Measurements from ENCODE around the gene CRYGN. TPM values are rescaled to one million over a fixed set of nuclear protein-coding genes. Genes with fewer than 3 reads are reported as not detected.

Gene CRYGN
- total RNA-seq, 1 donor from 2014 or later, result not detected

- DNase-seq (ENCODE audit: low spot score), result peak; percentile 84
These were observed 20.0 kb upstream of the CRYGN start for GRCh38 chr7:151459726-151460473.

- no peak for DNase-seq (ENCODE audit: low spot score)
These were observed 17.6 kb upstream of the CRYGN start for GRCh38 chr7:151457534-151457933.

- DNase-seq (ENCODE audit: low spot score), result no peak
These were observed 16.8 kb upstream of the CRYGN start for GRCh38 chr7:151456782-151457181.

DNA sequence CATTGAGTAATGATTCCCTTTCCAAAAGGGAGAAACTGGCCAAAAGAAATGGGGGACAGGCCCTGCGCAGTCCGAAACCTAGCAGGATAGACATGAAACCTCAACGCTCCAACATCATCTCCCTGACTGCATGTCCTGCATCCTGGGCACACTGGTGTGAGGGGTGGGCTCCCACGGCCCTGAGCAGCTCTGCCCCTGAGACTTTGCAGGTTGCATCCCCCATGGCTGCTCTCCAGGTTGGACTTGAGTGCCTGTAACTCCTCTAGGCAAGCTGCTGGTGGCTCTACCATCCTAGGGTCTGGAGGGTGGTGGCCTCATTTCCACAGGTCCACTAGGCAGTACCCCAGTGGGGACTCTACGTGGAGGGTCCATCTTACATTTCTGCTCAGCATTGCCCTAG, 16.3 kb upstream of the CRYGN start:
- DNase-seq (ENCODE audit: low spot score), result no peak

DNA sequence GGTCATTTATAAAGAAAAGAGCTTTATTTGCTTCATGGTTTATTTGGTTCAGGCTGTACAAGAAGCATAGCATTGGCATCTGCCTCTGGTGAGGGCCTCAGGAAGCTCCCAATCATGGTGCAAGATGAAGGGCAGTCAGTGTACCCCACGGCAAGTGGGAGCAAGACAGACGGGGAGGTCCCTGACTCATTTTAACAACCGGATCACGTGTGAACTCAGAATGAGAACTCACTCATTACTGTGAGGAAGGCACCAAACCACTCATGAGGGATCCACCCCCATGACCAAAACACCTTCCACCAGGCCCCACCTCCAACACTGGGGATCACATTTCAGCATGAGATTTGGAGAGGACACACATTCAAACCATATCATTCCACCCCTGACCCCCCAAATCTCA, 15.7 kb upstream of the CRYGN start:
- no peak for DNase-seq (ENCODE audit: low spot score)

DNA sequence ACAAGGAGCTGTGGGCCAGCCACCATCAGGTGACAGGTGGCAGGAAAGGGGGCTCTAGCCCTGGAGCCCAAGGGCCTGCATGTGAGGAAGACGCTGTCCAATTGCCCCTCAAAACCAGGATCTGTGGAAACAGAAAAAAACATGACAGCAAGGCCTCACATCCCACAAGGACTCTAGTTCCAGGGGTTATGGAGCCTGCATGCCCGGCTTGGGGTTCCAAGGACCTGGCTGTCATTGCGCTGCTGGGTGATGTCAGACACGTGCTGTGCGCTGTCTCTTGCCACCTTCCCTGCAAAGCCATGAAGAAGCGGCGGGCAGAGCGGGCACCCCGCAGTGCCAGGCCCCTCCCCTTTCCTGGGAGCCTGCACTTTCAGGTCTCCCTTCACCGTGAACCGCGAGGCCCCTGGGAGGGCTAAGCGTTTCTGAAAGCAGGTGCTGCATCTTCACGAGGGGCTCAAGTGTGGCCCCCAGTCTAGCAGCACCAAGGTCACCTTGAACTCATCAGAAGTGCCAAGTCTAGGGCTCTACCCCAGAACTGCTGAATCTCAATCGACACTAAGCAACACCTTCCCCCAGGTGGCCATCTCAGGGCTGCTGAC, 15.1 kb upstream of the CRYGN start:
- no peak for DNase-seq (ENCODE audit: low spot score)

GRCh38 chr7:151454305-151454704, 14.4 kb upstream of the CRYGN start:
- no peak for DNase-seq (ENCODE audit: low spot score)

GRCh38 chr7:151453326-151453791, 13.4 kb upstream of the CRYGN start:
- peak; percentile 36 for DNase-seq (ENCODE audit: low spot score)

GRCh38 chr7:151452680-151453325, 12.9 kb upstream of the CRYGN start:
- peak; percentile 28 for DNase-seq (ENCODE audit: low spot score)

DNA sequence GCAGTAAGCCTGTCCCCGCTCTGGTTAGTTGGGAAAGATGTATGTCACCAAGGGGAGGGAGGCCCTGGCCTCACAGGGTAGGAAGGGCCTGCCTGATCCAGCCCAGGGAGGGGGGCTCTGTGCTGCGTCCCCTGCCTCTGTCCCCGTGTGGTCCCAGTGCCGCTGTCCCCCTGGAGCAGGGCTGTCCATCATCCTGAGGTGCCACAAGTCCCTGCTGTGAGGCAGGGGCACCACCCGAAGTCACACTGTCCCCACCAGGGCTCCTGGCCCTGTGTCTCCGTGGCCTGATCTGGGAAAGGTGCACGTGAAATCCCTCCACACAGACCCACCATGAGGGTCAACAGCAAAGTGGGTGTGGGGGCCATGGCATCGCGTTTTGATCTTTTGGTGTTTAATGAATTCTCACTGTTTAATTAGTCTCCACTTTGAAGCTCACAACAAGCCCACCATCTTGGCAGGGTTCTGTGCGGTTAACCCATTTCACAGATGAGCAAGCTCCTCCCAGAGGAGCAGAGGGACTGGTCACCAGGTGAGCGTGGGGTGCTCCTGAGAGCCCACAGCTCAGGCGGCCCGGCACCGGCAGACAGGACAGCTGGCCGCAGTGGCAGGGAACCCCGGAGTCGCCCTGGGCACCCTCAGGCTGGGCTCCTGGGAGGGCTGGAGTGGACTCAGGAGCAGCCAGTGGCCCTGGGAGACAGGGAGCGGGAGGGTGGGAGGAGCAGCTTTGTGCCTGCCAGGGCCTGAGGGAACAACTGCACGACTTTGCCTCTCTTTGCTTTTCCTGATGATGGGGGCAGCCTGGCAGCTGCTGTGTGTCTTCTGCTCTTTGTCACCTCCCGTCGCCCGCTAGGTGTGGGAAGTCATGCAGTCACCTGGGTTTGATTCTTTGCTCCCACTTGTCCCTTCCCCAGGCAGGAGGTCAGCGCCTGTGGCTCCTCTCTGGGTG, 12.0 kb upstream of the CRYGN start:
- peak; percentile 28 for DNase-seq (ENCODE audit: low spot score)

DNA sequence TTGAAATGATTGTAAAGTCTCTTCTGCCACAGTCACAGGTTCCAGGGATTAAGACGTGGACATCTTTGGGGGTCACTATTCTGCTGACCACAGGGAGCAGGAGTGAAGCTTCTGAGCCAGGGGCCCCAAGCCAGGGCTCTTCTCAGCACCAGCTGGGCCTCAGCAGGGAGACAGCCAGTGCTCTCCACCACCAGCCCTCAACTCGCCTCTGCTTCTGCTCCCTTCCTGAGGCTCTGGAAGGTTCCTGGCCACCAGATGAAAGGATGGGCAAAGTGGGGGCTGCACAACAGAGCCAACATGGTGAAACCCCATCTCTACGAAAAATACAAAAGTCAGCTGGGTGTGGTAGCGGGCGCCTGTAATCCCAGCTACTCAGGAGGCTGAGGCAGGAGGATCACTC, 11.2 kb upstream of the CRYGN start:
- DNase-seq (ENCODE audit: low spot score), result no peak

DNA sequence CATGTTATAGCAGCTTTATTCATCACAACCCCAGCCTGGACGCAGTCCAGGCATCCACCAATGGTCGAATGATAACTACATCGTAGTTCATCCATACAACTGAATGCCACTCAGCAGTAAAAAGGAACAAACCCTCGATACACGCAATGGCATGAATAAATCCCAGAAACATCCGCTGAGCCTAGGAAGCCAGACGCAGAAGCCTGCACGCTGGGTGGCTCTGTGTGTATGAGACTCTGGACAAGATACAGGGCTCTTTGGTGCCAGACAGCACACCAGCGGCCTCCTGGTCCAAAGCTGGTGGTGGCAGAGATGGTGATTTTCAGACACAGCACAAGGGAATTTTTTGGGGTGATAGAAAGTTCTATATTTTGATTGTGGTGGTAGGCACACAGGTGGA, 10.0 kb upstream of the CRYGN start:
- DNase-seq (ENCODE audit: low spot score), result no peak

- peak; percentile 81 for DNase-seq (ENCODE audit: low spot score)
These were observed 8.6 kb upstream of the CRYGN start for GRCh38 chr7:151448261-151449252.

DNA sequence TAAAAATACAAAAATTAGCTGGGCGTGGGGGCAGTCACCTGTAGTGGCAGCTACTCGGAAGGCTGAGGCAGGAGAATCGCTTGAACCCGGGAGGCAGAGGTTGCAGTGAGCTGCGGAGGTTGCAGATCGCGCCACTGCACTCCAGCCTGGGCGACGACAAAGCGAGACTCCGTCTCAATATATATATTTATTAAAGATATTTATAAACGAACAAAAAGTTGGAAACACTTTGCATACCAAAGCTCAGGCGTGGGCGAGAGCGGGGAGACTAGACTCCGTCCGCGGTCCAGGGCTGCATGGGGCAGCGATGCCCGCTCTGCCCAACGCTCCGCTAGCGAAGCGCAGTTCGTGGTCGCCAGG, 7.9 kb upstream of the CRYGN start:
- DNase-seq (ENCODE audit: low spot score), result no peak

DNA sequence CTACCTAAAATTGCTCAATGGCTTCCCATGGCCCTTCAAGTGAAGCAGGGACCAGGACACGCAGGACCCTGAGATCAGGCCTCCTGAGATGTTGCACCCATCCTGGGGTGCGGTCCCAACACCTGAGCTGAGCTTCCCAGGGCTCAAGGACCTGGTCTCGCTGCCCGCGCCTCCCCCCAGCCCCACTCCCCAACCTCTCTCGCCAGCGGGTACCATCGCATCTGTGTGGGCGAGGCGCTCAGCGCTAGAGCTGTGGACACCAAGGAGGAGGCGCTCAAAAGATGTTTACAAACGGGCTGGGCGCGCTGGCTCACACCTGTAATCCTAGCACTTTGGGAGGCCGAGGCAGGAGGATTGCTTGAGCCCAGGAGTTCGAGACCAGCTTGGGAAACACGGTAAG, 7.4 kb upstream of the CRYGN start:
- DNase-seq (ENCODE audit: low spot score), result no peak

DNA sequence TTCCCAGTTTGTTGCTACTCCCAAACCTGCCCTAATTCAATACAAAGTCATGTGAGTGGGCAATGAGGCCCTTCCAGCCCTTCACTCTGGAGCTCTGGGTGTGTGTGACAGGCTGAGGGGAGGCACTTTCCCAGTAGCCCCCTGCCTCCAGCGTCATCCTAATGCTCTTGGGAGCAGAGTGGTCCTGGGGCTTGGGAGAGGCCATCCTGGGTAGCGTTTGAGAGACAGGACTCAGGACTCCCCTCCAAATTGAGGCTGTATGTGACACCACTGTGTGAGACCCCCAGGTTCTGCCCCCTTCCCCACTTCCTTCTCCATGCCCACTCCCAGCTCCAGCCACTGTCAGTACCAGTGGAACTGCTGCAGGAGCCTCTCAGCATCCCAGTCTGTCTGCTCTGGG, 6.5 kb upstream of the CRYGN start:
- DNase-seq (ENCODE audit: low spot score), result no peak

- DNase-seq (ENCODE audit: low spot score), result no peak
These were observed 4.7 kb upstream of the CRYGN start for GRCh38 chr7:151444632-151445031.

- no peak for DNase-seq (ENCODE audit: low spot score)
These were observed 3.0 kb upstream of the CRYGN start for GRCh38 chr7:151442776-151443496.

DNA sequence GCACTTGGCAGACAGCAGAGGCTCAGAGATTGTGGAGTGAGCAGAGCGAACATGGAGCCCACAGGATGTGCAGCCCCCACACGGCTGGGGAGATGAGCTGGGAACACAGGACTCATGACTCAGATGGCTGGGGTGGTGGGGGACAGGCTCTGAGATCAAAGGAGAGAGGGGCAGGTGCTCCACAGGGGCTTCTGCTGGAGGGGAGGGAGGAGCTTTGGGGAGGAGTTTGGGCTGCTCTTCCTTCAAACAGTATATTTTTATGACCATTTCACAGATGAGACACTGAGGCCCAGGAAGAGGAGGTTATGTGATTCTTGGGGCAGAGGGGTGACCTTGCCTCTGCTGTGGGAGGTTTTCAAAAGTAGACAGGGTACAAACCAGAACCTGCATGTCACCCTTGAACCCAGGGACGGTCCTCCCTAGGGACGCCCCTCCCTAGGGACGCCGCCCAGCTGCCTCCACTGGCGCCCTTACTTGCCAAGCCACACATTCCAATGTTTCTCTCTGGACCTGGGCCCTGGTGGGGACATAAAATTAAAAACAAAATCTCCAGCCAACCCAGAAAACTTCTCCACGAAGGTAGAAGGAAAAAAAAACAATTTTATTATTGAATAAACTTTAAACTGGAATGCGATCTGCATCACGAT, 981 bp upstream of the CRYGN start:
- DNase-seq (ENCODE audit: low spot score), result no peak

All from ureter (tissue), 1 donor.